ENCODE measurements around the gene BORCS5. TPM values are rescaled to one million over a fixed set of nuclear protein-coding genes. Genes with fewer than 3 reads are reported as not detected.

The BORCS5 gene
- total and polyA plus RNA-seq, 2 experiments from 2014 or later, result 11.3 to 12.6 TPM

- H4K20me1 ChIP-seq (replicated peaks; ENCODE audit: insufficient read depth), result no peaks in the 10 kb centered on the region
- ATAC-seq (peak; percentile 91), DNase-seq (ENCODE audit: low spot score) (peak; percentile 86)
- peak within 1 kb of the TSS; percentile 57 for H3K4me3 ChIP-seq
- no peak within 1 kb of the TSS for H3K27ac Mint-ChIP-seq
- H3K9me2 ChIP-seq (ENCODE audit: insufficient read depth), result no peaks in the 10 kb centered on the region
- no peak within 1 kb of the TSS for H3K27ac ChIP-seq (ENCODE audit: low read depth)
- peak within 1 kb of the TSS; percentile 79 for H3K4me2 ChIP-seq
- H2AFZ ChIP-seq, result peak within 1 kb of the TSS; percentile 68
- H3K9me3 Mint-ChIP-seq, result peaks cover 17% of the 10 kb centered on the region; the same call in 2 of the 3 replicates
- peaks cover 6% of the 10 kb centered on the region for H3K4me1 ChIP-seq (ENCODE audit: insufficient read depth)
- peaks cover 18% of the 10 kb centered on the region; the same call in 1 of the 2 replicates for H3K27me3 ChIP-seq (ENCODE audit: insufficient read depth)
- no peaks in the 10 kb centered on the region for H3K36me3 ChIP-seq (ENCODE audit: insufficient read depth)
- H3K4me1 Mint-ChIP-seq, result peaks cover 19% of the 10 kb centered on the region
- H3K27me3 Mint-ChIP-seq (ENCODE audit: insufficient read depth, low read depth, poor library complexity), result no peaks in the 10 kb centered on the region
- TF ChIP-seq EZH2phosphoT487 (IDR thresholded peaks at IDR 0.05; ENCODE audit: unreplicated experiment), result no peak
- TF ChIP-seq, protein P1, sequence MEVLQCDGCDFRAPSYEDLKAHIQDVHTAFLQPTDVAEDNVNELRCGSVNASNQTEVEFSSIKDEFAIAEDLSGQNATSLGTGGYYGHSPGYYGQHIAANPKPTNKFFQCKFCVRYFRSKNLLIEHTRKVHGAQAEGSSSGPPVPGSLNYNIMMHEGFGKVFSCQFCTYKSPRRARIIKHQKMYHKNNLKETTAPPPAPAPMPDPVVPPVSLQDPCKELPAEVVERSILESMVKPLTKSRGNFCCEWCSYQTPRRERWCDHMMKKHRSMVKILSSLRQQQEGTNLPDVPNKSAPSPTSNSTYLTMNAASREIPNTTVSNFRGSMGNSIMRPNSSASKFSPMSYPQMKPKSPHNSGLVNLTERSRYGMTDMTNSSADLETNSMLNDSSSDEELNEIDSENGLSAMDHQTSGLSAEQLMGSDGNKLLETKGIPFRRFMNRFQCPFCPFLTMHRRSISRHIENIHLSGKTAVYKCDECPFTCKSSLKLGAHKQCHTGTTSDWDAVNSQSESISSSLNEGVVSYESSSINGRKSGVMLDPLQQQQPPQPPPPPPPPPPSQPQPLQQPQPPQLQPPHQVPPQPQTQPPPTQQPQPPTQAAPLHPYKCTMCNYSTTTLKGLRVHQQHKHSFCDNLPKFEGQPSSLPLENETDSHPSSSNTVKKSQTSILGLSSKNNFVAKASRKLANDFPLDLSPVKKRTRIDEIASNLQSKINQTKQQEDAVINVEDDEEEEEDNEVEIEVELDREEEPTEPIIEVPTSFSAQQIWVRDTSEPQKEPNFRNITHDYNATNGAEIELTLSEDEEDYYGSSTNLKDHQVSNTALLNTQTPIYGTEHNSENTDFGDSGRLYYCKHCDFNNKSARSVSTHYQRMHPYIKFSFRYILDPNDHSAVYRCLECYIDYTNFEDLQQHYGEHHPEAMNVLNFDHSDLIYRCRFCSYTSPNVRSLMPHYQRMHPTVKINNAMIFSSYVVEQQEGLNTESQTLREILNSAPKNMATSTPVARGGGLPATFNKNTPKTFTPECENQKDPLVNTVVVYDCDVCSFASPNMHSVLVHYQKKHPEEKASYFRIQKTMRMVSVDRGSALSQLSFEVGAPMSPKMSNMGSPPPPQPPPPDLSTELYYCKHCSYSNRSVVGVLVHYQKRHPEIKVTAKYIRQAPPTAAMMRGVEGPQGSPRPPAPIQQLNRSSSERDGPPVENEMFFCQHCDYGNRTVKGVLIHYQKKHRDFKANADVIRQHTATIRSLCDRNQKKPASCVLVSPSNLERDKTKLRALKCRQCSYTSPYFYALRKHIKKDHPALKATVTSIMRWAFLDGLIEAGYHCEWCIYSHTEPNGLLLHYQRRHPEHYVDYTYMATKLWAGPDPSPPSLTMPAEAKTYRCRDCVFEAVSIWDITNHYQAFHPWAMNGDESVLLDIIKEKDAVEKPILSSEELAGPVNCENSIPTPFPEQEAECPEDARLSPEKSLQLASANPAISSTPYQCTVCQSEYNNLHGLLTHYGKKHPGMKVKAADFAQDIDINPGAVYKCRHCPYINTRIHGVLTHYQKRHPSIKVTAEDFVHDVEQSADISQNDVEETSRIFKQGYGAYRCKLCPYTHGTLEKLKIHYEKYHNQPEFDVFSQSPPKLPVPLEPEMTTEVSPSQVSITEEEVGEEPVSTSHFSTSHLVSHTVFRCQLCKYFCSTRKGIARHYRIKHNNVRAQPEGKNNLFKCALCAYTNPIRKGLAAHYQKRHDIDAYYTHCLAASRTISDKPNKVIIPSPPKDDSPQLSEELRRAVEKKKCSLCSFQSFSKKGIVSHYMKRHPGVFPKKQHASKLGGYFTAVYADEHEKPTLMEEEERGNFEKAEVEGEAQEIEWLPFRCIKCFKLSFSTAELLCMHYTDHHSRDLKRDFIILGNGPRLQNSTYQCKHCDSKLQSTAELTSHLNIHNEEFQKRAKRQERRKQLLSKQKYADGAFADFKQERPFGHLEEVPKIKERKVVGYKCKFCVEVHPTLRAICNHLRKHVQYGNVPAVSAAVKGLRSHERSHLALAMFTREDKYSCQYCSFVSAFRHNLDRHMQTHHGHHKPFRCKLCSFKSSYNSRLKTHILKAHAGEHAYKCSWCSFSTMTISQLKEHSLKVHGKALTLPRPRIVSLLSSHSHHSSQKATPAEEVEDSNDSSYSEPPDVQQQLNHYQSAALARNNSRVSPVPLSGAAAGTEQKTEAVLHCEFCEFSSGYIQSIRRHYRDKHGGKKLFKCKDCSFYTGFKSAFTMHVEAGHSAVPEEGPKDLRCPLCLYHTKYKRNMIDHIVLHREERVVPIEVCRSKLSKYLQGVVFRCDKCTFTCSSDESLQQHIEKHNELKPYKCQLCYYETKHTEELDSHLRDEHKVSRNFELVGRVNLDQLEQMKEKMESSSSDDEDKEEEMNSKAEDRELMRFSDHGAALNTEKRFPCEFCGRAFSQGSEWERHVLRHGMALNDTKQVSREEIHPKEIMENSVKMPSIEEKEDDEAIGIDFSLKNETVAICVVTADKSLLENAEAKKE (CRISPR knock-in tag; IDR thresholded peaks at IDR 0.05), result no peak
- no peak for TF ChIP-seq NANOG (IDR thresholded peaks at IDR 0.05; ENCODE audit: borderline replicate concordance)
- TF ChIP-seq, protein P2, sequence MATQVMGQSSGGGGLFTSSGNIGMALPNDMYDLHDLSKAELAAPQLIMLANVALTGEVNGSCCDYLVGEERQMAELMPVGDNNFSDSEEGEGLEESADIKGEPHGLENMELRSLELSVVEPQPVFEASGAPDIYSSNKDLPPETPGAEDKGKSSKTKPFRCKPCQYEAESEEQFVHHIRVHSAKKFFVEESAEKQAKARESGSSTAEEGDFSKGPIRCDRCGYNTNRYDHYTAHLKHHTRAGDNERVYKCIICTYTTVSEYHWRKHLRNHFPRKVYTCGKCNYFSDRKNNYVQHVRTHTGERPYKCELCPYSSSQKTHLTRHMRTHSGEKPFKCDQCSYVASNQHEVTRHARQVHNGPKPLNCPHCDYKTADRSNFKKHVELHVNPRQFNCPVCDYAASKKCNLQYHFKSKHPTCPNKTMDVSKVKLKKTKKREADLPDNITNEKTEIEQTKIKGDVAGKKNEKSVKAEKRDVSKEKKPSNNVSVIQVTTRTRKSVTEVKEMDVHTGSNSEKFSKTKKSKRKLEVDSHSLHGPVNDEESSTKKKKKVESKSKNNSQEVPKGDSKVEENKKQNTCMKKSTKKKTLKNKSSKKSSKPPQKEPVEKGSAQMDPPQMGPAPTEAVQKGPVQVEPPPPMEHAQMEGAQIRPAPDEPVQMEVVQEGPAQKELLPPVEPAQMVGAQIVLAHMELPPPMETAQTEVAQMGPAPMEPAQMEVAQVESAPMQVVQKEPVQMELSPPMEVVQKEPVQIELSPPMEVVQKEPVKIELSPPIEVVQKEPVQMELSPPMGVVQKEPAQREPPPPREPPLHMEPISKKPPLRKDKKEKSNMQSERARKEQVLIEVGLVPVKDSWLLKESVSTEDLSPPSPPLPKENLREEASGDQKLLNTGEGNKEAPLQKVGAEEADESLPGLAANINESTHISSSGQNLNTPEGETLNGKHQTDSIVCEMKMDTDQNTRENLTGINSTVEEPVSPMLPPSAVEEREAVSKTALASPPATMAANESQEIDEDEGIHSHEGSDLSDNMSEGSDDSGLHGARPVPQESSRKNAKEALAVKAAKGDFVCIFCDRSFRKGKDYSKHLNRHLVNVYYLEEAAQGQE (IDR thresholded peaks at IDR 0.05; ENCODE audit: unreplicated experiment), result no peak
- no peak for TF ChIP-seq ZNF114 (CRISPR knock-in tag; IDR thresholded peaks at IDR 0.05)
- TF ChIP-seq, protein P3, sequence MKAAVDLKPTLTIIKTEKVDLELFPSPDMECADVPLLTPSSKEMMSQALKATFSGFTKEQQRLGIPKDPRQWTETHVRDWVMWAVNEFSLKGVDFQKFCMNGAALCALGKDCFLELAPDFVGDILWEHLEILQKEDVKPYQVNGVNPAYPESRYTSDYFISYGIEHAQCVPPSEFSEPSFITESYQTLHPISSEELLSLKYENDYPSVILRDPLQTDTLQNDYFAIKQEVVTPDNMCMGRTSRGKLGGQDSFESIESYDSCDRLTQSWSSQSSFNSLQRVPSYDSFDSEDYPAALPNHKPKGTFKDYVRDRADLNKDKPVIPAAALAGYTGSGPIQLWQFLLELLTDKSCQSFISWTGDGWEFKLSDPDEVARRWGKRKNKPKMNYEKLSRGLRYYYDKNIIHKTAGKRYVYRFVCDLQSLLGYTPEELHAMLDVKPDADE (IDR thresholded peaks at IDR 0.05), result no peak
- TF ChIP-seq STAT1 (IDR thresholded peaks at IDR 0.05; ENCODE audit: unreplicated experiment), result no peak
- TF ChIP-seq EZH2 (IDR thresholded peaks at IDR 0.05; ENCODE audit: low read depth, unreplicated experiment), result no peak
- no peak for TF ChIP-seq JUNB (IDR thresholded peaks at IDR 0.05; ENCODE audit: unreplicated experiment)
- no peak for TF ChIP-seq CREB1 (CRISPR knock-in tag; IDR thresholded peaks at IDR 0.05; ENCODE audit: low read depth)
- TF ChIP-seq POLR2AphosphoS5 (IDR thresholded peaks at IDR 0.05; ENCODE audit: low read depth), result peak; percentile 38; the same call in 1 of the 2 replicates
- peak; percentile 19 to 54; a peak in 2 of 4 replicates for TF ChIP-seq CTCF (conservative IDR thresholded peaks at IDR 0.05; ENCODE audit: low read depth in 2 of 2)
- TF ChIP-seq ZNF331 (CRISPR knock-in tag; IDR thresholded peaks at IDR 0.05; ENCODE audit: low read depth), result no peak
- H3K4me3 Mint-ChIP-seq, result peak within 1 kb of the TSS; percentile 76
- H3K79me2 ChIP-seq (replicated peaks; ENCODE audit: insufficient read depth), result no peaks in the 10 kb centered on the region
- H3F3A ChIP-seq (replicated peaks; ENCODE audit: low read depth), result peaks cover 4% of the 10 kb centered on the region; the same call in 1 of the 2 replicates
- peaks cover 15% of the 10 kb centered on the region; the same call in 2 of the 3 replicates for H3K36me3 Mint-ChIP-seq (ENCODE audit: low read depth)
Observed at GRCh38 chr12:12349711-12350665, 6.9 kb upstream of the BORCS5 start, which contains the start of gene MANSC1. Gene MANSC1, minus strand, starts transcription at chr12:12350242. Its CDS starts 6,928 bp downstream, at chr12:12343314.
